Mesodermal cell (in vitro differentiated cells): ENCODE data around the gene FOXN3.
A peak's percentile ranks its signal among the peaks of the same experiment; 100 is the strongest.
"Not testable (repeated sequence)": the region's sequence is repeated elsewhere in the genome, so short reads cannot be mapped to it uniquely, and the experiment has no call there.

Experiments used
- H3K27ac ChIP-seq: 2 replicates; pipeline ENCODE4 v1.7.0; 2013; ENCODE audit warnings: mild to moderate bottlenecking, low read depth, low read length, moderate library complexity; ENCODE audit not compliant: severe bottlenecking
- H3K36me3 ChIP-seq: 2 replicates; pipeline ENCODE4 v1.7.1; 2013; ENCODE audit warnings: mild to moderate bottlenecking, low read length, moderate library complexity; ENCODE audit not compliant: control insufficient read depth, insufficient read depth
- H3K4me1 ChIP-seq: one replicate; pipeline ENCODE4 v1.7.1; 2013; ENCODE audit warnings: mild to moderate bottlenecking, low read length; ENCODE audit not compliant: insufficient read depth, control insufficient read depth, poor library complexity, severe bottlenecking
- H3K4me3 ChIP-seq: 2 replicates; pipeline ENCODE4 v1.7.0; 2013; ENCODE audit warnings: low read length, control low read depth, mild to moderate bottlenecking; ENCODE audit not compliant: insufficient read depth, poor library complexity, severe bottlenecking; ENCODE audit errors: extremely low read depth
- H3K9me3 ChIP-seq: 2 replicates; pipeline ENCODE4 v1.7.1; 2013; ENCODE audit warnings: mild to moderate bottlenecking, low read length, moderate library complexity; ENCODE audit not compliant: control insufficient read depth
- WGBS, 2 experiments: methylation state at CpG; one replicate each; pipeline ENCODE4 v1.1.5; 2013; ENCODE audit warnings: missing lambda C conversion rate in 2 of 2; ENCODE audit not compliant: insufficient coverage in 2 of 2; 5-methylcytosine and 5-hydroxymethylcytosine counted together

FOXN3 gene

DNA sequence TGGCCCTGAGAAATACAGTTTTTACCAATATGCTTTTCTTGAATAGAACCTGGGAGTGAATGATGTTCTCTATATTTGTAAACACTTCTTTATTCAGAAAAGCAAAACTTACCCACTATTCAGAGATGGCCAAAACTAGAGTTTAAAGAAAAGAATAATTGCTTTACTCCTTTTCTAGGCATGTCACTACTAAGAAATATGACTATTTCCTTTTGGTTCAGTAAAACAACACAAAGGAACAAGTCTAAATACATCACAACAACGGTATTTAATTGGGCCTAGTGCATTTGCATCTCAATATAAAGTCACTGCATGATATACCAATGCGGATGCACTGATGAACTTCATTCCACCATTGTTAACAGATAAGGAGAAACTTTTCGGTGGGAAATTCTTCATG is 207.5 kb downstream of the FOXN3 start:
- Histone ChIP-seq H3K4me1 (no peaks in the 10 kb centered on the region), H3K27ac (no peak overlapping the region), H3K9me3 (no peaks in the 10 kb centered on the region), H3K4me3 (no peak overlapping the region), H3K36me3 (peaks cover 24% of the 10 kb centered on the region)
- WGBS, 2 experiments = 100% methylated on average over 1 of the region's 3 CpGs; no CpG with 5 or more reads in 1 of the 2 experiments

DNA sequence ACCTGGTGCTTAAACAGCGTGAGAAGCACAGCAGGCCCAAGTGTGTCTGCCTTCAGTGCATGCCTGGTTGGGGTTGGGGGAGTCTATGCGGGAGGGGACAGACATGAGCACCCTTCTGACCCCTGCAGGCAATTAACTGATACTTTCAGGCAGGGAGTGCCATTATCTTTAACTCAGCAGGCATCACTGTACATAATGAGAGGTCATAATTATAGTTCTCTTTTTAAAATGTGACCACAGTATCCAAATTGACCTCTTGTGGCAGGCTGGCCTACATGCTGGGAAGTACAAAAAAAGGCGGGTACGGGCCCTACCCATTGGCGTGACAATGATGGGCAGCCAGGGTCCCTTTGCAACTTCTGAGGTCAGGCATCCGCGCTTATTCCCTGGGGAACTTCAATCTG is 209.1 kb downstream of the FOXN3 start:
- Histone ChIP-seq H3K36me3 (peaks cover 20% of the 10 kb centered on the region), H3K9me3 (no peaks in the 10 kb centered on the region), H3K4me3 (no peak overlapping the region), H3K4me1 (peaks cover 3% of the 10 kb centered on the region), H3K27ac (no peak overlapping the region)
- WGBS, 2 experiments = 84 to 93% methylated on average over 3 to 5 of the region's 7 CpGs

DNA sequence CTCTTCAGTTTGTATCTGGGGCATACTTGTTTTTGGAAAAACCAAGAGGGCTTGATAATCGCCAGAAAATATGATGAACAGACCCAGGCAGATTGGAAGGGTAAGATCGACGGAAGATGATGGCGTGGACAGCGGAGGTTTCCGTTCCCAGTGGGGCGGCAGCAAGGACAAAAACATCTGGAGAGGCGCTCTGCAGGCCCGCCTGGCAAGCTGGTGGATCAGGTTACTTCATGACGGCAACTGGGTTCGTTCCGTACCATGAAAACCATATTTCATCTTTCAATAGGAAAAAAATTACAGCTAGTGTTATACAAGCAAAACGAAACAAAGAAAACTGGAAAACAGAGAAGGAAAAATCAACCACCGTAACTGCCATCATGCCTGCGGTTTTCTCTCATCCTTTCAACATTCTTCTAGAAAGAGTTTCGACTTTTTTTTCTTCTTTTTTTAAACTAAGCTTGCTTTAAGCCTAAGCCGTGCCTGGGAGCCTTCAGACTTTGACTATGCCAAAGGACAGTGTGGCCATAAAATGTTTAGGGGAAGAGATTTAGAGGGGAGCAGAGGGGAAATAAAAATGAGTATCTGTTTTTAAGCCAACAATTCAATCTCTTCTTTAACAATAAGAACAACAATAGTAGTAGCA is 210.5 kb downstream of the FOXN3 start:
- Histone ChIP-seq H3K27ac (no peak overlapping the region), H3K9me3 (no peaks in the 10 kb centered on the region), H3K4me3 (no peak overlapping the region), H3K4me1 (peaks cover 3% of the 10 kb centered on the region), H3K36me3 (peaks cover 9% of the 10 kb centered on the region)
- WGBS, 2 experiments = 95 to 98% methylated on average over 9 to 13 of the region's 17 CpGs

DNA sequence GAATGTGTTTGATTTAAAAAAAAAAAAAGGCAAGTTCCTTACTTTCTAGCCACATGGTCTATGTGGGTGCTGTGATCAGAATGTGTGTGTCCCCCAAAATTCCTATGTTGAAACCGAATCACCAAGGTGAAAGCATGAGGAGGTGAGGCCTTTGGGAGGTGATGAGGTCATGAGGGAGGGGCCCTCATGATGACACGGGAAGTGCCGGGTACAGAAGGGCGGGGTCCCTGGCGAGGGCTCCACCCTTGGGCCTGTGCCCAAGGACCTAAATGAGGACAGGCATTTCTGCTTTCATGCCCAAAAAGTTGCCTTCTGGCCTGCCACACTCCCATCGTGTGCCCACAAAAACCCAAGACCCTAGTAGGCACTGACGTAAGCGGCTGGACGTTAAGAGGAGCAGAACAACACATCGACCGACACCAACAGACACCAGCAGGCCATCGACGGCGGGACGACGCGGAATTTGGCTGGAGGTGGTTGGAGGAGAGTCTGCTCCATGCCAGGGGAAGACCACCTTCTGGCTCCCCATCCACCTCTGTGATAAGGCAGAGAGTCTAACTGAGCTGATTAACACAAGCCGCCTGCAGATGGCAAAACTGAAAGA is 211.8 kb downstream of the FOXN3 start:
- Histone ChIP-seq H3K27ac (no peak overlapping the region), H3K9me3 (no peaks in the 10 kb centered on the region), H3K4me3 (no peak overlapping the region), H3K36me3 (peaks cover 15% of the 10 kb centered on the region), H3K4me1 (peaks cover 3% of the 10 kb centered on the region)
- 95 to 96% methylated on average over 12 to 18 of the region's 18 CpGs for WGBS, 2 experiments

DNA sequence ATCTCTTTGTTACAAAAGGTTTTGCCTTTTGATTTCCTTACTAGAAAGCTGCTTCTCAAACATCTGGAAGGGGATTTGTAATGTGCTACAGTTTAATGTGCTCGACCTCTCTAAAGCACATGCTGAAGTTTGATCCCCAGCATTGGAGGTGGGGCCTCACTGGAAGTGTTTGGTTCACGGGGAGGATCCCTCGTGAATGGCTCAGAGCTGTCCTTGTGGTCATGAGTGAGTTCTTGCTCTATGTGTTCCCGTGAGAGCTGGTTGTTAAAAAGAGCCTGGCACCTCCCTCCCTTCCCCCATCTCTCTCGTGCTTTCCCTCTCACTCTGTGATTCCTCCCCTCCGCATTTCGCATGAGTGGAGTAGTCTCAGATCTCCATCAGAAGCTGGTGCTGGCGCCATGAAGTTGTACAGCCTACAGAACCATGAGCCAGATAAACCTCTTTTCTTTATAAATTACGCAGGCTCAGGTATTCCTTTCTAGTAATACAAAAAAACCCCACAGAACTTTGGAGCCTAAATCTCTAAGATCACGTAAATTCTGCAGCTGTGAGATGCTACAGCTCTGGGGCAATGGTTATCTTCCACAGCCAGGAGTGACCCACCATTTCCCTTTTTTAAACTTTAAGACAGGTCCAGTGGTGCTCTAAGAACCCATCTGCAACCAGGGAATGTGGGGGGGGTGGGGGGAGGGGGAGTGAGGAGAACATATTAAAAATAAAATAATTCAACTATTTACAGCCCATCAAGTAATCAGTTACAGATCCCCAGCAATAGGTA is 214.4 kb downstream of the FOXN3 start:
- H3K4me1 ChIP-seq = peaks cover 3% of the 10 kb centered on the region
- H3K9me3 ChIP-seq = no peaks in the 10 kb centered on the region
- 88 to 98% methylated on average over 7 to 9 of the region's 10 CpGs for WGBS, 2 experiments
- peaks cover 16% of the 10 kb centered on the region for H3K36me3 ChIP-seq
- no peak overlapping the region for H3K27ac ChIP-seq
- H3K4me3 ChIP-seq = no peak overlapping the region

DNA sequence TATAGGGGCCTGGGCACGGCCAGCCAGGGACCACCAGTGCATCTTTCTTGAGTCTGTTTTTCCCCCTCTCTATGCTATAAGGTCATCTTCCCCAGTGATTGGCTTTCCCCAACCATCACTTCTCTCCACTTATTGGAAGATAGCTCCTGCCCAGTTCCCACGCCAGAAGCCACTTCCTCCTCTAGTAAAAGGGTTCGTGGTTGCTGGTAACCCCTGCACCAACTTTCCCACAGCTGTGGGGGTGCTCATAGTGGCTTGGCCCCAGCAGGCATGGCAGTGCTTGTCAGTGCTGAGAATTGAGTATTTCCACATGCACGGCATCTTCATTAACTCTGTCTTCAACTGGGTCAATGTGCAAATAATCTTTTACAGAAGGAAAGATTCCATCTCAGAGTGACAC is 215.4 kb downstream of the FOXN3 start:
- Histone ChIP-seq H3K4me3 (no peak overlapping the region), H3K27ac (no peak overlapping the region), H3K9me3 (no peaks in the 10 kb centered on the region), H3K36me3 (peaks cover 23% of the 10 kb centered on the region), H3K4me1 (peaks cover 3% of the 10 kb centered on the region)
- WGBS, 2 experiments = 91 to 98% methylated on average over 2 to 4 of the region's 4 CpGs

DNA sequence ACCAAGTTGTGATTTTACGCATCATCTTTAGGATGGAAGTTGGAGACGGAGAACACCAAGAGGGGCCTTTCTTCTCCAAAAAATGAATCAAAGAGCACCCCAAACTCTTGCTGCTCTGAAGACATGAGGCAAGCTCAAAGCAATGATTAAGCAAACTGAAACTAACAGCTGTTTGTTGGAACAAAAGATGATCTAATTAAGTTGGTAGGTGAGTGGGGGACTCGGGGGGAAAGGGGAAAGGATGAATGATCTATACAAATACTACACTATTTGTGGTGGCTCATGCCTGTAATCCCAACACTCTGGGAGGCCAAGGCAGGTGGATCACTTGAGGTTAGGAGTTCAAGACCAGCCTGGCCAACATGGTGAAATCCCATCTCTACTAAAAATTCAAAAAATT is 217.7 kb downstream of the FOXN3 start:
- not testable (repeated sequence) for H3K4me1 ChIP-seq, H3K9me3 ChIP-seq, H3K4me3 ChIP-seq
- H3K27ac ChIP-seq = peak overlapping the region; percentile 29
- peaks cover 19% of the 10 kb centered on the region for H3K36me3 ChIP-seq
- WGBS, 2 experiments = 95 to 100% methylated on average over 2 of the region's 3 CpGs

DNA sequence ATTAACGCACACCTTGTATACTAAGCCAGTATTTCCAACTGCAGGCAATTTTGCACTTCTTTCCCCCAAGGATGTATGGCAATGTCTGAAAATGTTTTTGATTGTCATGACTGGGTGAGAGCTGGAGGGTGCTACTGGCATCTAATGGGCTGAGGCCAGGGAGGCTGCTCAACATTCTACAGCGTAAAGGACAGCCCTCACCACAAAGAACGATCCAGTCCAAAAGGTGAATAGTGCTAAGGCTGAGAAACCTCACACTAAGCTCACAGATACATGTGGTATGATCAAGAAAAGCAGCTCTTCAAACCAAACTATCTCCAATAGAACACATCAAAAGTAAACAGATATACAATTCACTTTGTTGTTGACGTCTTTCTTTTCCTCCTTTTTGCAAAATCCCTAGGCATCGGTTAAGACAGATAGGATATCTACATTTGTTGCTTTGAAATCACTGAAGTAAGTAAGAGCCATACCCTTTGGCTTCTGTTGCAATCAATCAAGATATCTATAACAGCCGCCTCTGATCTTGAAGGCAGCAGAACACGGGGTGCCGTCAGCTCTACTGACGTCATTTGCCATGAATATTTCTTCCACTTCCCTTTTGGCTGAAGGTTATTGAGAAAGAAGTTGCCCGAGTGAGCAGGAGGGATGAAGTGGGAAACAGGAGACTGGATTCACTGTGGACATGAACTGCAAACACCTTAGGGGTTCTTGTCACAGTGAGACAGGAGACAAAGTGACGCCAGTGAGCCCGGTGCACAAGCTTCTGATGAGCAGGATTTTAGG is 218.3 kb downstream of the FOXN3 start:
- WGBS, 2 experiments = 70 to 96% methylated on average over 2 to 5 of the region's 12 CpGs
- Histone ChIP-seq H3K4me3 (no peak overlapping the region), H3K9me3 (no peaks in the 10 kb centered on the region), H3K36me3 (peaks cover 19% of the 10 kb centered on the region), H3K4me1 (peaks cover 3% of the 10 kb centered on the region), H3K27ac (peak overlapping the region; percentile 29)

DNA sequence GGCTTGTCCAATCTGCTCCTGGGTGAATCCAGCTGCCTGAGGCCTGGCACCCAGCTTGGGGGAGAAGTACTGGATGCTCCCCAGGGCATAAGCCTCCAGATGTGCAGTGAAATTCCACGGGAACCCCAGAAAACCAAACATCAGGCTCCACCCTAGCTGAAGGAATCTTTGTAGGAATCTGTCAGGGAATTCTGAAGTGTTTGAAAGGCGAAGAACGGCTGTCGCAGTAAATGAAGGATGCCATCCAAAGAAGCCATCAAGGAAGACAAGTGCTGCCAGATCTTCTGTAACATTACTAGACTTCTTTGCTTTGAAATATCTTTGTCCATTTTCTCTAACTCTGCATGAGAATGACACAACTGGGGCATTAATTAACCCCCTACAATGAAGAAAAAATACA is 219.4 kb downstream of the FOXN3 start:
- Histone ChIP-seq H3K4me3 (no peak overlapping the region), H3K27ac (no peak overlapping the region), H3K4me1 (no peaks in the 10 kb centered on the region), H3K9me3 (no peaks in the 10 kb centered on the region), H3K36me3 (peaks cover 19% of the 10 kb centered on the region)
- WGBS, 2 experiments = 83 to 89% methylated on average over 3 of the region's 4 CpGs

DNA sequence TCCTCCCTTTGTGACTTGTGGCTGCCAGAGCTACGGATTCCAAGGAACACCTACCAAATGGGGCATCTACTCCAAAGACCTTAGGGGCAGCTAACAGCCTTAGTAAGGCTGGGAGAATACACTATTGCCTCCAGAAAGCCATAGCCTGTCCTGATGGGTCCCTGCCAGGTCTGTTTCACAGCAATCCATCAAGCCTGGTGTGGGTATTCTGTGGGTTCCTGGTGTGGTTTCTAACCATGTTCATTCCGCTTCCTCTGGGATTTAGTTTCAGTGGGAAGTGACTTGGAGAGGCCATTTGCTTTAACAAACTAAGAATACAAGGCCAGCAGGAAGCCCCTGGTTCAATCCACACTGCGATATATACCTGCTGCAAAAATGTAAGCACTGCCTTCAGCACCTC is 220.5 kb downstream of the FOXN3 start:
- no peaks in the 10 kb centered on the region for H3K9me3 ChIP-seq
- WGBS, 2 experiments = 86 to 90% methylated on average over 1 to 2 of the region's 3 CpGs
- H3K27ac ChIP-seq = no peak overlapping the region
- H3K4me3 ChIP-seq = no peak overlapping the region
- H3K4me1 ChIP-seq = no peaks in the 10 kb centered on the region
- peaks cover 19% of the 10 kb centered on the region for H3K36me3 ChIP-seq
